H9 (cell line): ENCODE data around the gene PVALB. TPM values are rescaled to one million over a fixed set of nuclear protein-coding genes. Genes with fewer than 3 reads are reported as not detected.

Experiments used
- DNase-seq: peaks from one replicate; pipeline ENCODE4 v3.0.0-alpha.2; 2017
- H2AFZ ChIP-seq: one replicate; pipeline ENCODE4 v1.6.1; 2013; ENCODE audit warnings: mild to moderate bottlenecking, low read length, control low read depth, moderate library complexity
- H2AK5ac ChIP-seq: 2 replicates; pipeline ENCODE4 v1.6.1; 2013; ENCODE audit warnings: low read length, control low read depth, mixed read lengths; ENCODE audit not compliant: insufficient read length
- H2BK120ac ChIP-seq: one replicate; pipeline ENCODE4 v1.6.1; 2013; ENCODE audit warnings: low read depth, mild to moderate bottlenecking, low read length, control low read depth, inconsistent platforms; ENCODE audit not compliant: poor library complexity, severe bottlenecking
- H2BK12ac ChIP-seq: 2 replicates; pipeline ENCODE4 v1.6.1; 2013; ENCODE audit warnings: low read length, control low read depth, mixed read lengths, low read depth; ENCODE audit not compliant: insufficient read length
- H2BK15ac ChIP-seq: 2 replicates; pipeline ENCODE4 v1.6.1; 2013; ENCODE audit warnings: low read depth, low read length, control low read depth
- H2BK20ac ChIP-seq: one replicate; pipeline ENCODE4 v1.6.1; 2013; ENCODE audit warnings: low read depth, mild to moderate bottlenecking, low read length, control low read depth, inconsistent platforms; ENCODE audit not compliant: poor library complexity, severe bottlenecking
- H2BK5ac ChIP-seq: 2 replicates; pipeline ENCODE4 v1.6.1; 2013; ENCODE audit warnings: low read length, control low read depth, mixed read lengths; ENCODE audit not compliant: insufficient read length
- H3K14ac ChIP-seq: 2 replicates; pipeline ENCODE4 v1.6.1; 2013; ENCODE audit warnings: low read length, control low read depth; ENCODE audit not compliant: insufficient read depth
- H3K18ac ChIP-seq: 2 replicates; pipeline ENCODE4 v1.6.1; 2013; ENCODE audit warnings: low read depth, mild to moderate bottlenecking, mixed read lengths, low read length, control low read depth; ENCODE audit not compliant: insufficient read length
- H3K23ac ChIP-seq: 2 replicates; pipeline ENCODE4 v1.6.1; 2013; ENCODE audit warnings: low read length, control low read depth, mixed read lengths, low read depth; ENCODE audit not compliant: insufficient read length
- H3K23me2 ChIP-seq: 2 replicates; pipeline ENCODE4 v1.6.1; 2013; ENCODE audit warnings: low read depth, mild to moderate bottlenecking, mixed read lengths, low read length, control low read depth; ENCODE audit not compliant: insufficient read length, poor library complexity, severe bottlenecking
- H3K27ac ChIP-seq: 2 replicates; pipeline ENCODE4 v1.5.1; 2013; ENCODE audit warnings: low read length, control low read depth, mixed read lengths, low read depth; ENCODE audit not compliant: insufficient read length
- H3K27me3 ChIP-seq: 2 replicates; pipeline ENCODE4 v1.6.1; 2013; ENCODE audit warnings: low read length, control low read depth, inconsistent platforms; ENCODE audit not compliant: insufficient read depth
- H3K4ac ChIP-seq: 2 replicates; pipeline ENCODE4 v1.6.1; 2013; ENCODE audit warnings: low read depth, mild to moderate bottlenecking, control low read depth, inconsistent platforms, low read length, moderate library complexity
- H3K4me1 ChIP-seq: 2 replicates; pipeline ENCODE4 v1.6.1; 2013; ENCODE audit warnings: low read length, control low read depth, inconsistent platforms; ENCODE audit not compliant: insufficient read depth
- H3K4me2 ChIP-seq: 2 replicates; pipeline ENCODE4 v1.6.1; 2013; ENCODE audit warnings: low read length, control low read depth, mixed read lengths; ENCODE audit not compliant: insufficient read length, insufficient read depth
- H3K56ac ChIP-seq: 2 replicates; pipeline ENCODE4 v1.6.1; 2013; ENCODE audit warnings: low read depth, mild to moderate bottlenecking, mixed read lengths, low read length, control low read depth; ENCODE audit not compliant: insufficient read length
- H3K79me1 ChIP-seq: 2 replicates; pipeline ENCODE4 v1.6.1; 2013; ENCODE audit warnings: low read depth, mild to moderate bottlenecking, moderate library complexity, low read length, control low read depth, inconsistent platforms; ENCODE audit not compliant: insufficient read depth, poor library complexity, severe bottlenecking
- H3K79me2 ChIP-seq: 2 replicates; pipeline ENCODE4 v1.6.1; 2013; ENCODE audit warnings: low read length, control low read depth, inconsistent platforms; ENCODE audit not compliant: insufficient read depth
- H3K9ac ChIP-seq: 2 replicates; pipeline ENCODE4 v1.6.1; 2013; ENCODE audit warnings: low read length, control low read depth, mixed read lengths; ENCODE audit not compliant: insufficient read length; ENCODE audit errors: extremely low read depth
- H3K9me3 ChIP-seq: one replicate; pipeline ENCODE4 v1.6.1; 2013; ENCODE audit warnings: low read depth, low read length, inconsistent platforms; ENCODE audit not compliant: control insufficient read depth
- H3T11ph ChIP-seq: one replicate; pipeline ENCODE4 v1.6.1; 2013; ENCODE audit warnings: mild to moderate bottlenecking, low read length, control low read depth, inconsistent platforms
- H4K20me1 ChIP-seq: one replicate; pipeline ENCODE4 v1.6.1; 2013; ENCODE audit not compliant: control insufficient read depth, insufficient read length, insufficient read depth
- H4K5ac ChIP-seq: 2 replicates; pipeline ENCODE4 v1.6.1; 2013; ENCODE audit warnings: low read depth, mild to moderate bottlenecking, mixed read lengths, low read length, control low read depth; ENCODE audit not compliant: insufficient read length
- H4K8ac ChIP-seq: replicated peaks from 2 replicates; pipeline ENCODE4 v1.6.1; 2013; ENCODE audit warnings: low read length, control low read depth, mixed read lengths, low read depth; ENCODE audit not compliant: insufficient read length
- H4K91ac ChIP-seq: 2 replicates; pipeline ENCODE4 v1.6.1; 2013; ENCODE audit warnings: low read depth, mild to moderate bottlenecking, moderate library complexity, mixed read lengths, low read length, control low read depth; ENCODE audit not compliant: insufficient read length
- H3K27ac Mint-ChIP-seq, 3 experiments: 2 replicates in 2 of 3; 3 replicates in 1 of 3; pipeline ENCODE4 v1.8.0; 2020 to 2021; ENCODE audit warnings: mixed read lengths in 3 of 3, mild to moderate bottlenecking in 1 of 3, moderate library complexity in 1 of 3
- H3K27me3 Mint-ChIP-seq: 2 replicates; pipeline ENCODE4 v1.8.0; 2021; ENCODE audit warnings: low read depth, mild to moderate bottlenecking, moderate library complexity, mixed read lengths
- H3K36me3 Mint-ChIP-seq, 3 experiments: 2 replicates in 2 of 3; 3 replicates in 1 of 3; pipeline ENCODE4 v1.8.0; 2020 to 2021; ENCODE audit warnings: low read depth in 3 of 3, mixed read lengths in 3 of 3; ENCODE audit not compliant: insufficient read depth in 1 of 3
- H3K4me1 Mint-ChIP-seq, 2 experiments: 2 replicates each; pipeline ENCODE4 v1.8.0; 2020; ENCODE audit warnings: mixed read lengths in 2 of 2
- H3K4me3 Mint-ChIP-seq, 2 experiments: 2 replicates in 1 of 2; 3 replicates in 1 of 2; pipeline ENCODE4 v1.8.0; 2020 to 2021; ENCODE audit warnings: mild to moderate bottlenecking in 2 of 2, mixed read lengths in 2 of 2, moderate library complexity in 1 of 2
- H3K9me3 Mint-ChIP-seq, 2 experiments: 2 replicates in 1 of 2; 3 replicates in 1 of 2; pipeline ENCODE4 v1.8.0; 2020; ENCODE audit warnings: mild to moderate bottlenecking in 2 of 2, mixed read lengths in 2 of 2, moderate library complexity in 1 of 2
- WGBS: extraction: QIAGEN DNeasy Blood & Tissue Kit; methylation state at CpG from one replicate; pipeline ENCODE4 v1.1.7; 2013; ENCODE audit warnings: missing lambda C conversion rate, low lambda C conversion rate, mixed read lengths; ENCODE audit not compliant: insufficient read length; ENCODE audit errors: extremely low coverage; 5-methylcytosine and 5-hydroxymethylcytosine counted together
- total RNA-seq: library from RNA; stranded (reverse); gene quantifications from 2 replicates; pipeline ENCODE4 v1.2.1, GENCODE V29; 2021
- TF ChIP-seq, protein P1 (sequence below): fragments of 200-600 bp; sonication (generic); conservative IDR thresholded peaks from 3 replicates; pipeline ENCODE4 v1.8.0; 2021; ENCODE audit warnings: antibody characterized with exemption, mild to moderate bottlenecking

The PVALB gene
- total RNA-seq, 1 experiment from 2014 or later: 2.7 TPM

GRCh38 chr22:36819112-36819511 is 2.3 kb upstream of the PVALB start:
- Histone ChIP-seq H3K56ac (no peak overlapping the region), H3K79me1 (no peaks in the 10 kb centered on the region), H3K79me2 (no peaks in the 10 kb centered on the region), H4K5ac (no peak overlapping the region), H3K23me2 (peaks cover 14% of the 10 kb centered on the region), H4K91ac (no peak overlapping the region), H3K4me1 (peaks cover 2% of the 10 kb centered on the region; the same call in 1 of the 2 replicates), H2AFZ (no peak overlapping the region), H2BK5ac (no peak overlapping the region), H3K9me3 (no peaks in the 10 kb centered on the region), H3K18ac (no peak overlapping the region), H2BK20ac (no peak overlapping the region), H2BK15ac (no peak overlapping the region), H3K4me2 (no peak overlapping the region), H3K23ac (no peak overlapping the region), H3K9ac (no peak overlapping the region), H3K14ac (no peak overlapping the region), H3T11ph (no peak overlapping the region), H3K4ac (no peak overlapping the region), H3K27me3 (peaks cover 25% of the 10 kb centered on the region), H2BK12ac (no peak overlapping the region), H3K27ac (no peak overlapping the region), H4K8ac (no peak overlapping the region), H2BK120ac (no peak overlapping the region), H2AK5ac (no peak overlapping the region), H4K20me1 (no peaks in the 10 kb centered on the region)
- no peaks in the 10 kb centered on the region for H3K9me3 Mint-ChIP-seq
- WGBS: no CpG with 5 or more reads among the region's 9 CpGs
- TF ChIP-seq, protein P1, sequence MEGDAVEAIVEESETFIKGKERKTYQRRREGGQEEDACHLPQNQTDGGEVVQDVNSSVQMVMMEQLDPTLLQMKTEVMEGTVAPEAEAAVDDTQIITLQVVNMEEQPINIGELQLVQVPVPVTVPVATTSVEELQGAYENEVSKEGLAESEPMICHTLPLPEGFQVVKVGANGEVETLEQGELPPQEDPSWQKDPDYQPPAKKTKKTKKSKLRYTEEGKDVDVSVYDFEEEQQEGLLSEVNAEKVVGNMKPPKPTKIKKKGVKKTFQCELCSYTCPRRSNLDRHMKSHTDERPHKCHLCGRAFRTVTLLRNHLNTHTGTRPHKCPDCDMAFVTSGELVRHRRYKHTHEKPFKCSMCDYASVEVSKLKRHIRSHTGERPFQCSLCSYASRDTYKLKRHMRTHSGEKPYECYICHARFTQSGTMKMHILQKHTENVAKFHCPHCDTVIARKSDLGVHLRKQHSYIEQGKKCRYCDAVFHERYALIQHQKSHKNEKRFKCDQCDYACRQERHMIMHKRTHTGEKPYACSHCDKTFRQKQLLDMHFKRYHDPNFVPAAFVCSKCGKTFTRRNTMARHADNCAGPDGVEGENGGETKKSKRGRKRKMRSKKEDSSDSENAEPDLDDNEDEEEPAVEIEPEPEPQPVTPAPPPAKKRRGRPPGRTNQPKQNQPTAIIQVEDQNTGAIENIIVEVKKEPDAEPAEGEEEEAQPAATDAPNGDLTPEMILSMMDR: no peak
- no peak overlapping the region for H3K4me3 Mint-ChIP-seq
- no peaks in the 10 kb centered on the region; a peak in 1 of 7 replicates for H3K36me3 Mint-ChIP-seq
- no peak overlapping the region for H3K27ac Mint-ChIP-seq
- peaks cover 76% of the 10 kb centered on the region for H3K27me3 Mint-ChIP-seq
- peaks cover 31 to 42% of the 10 kb centered on the region in 2 experiments for H3K4me1 Mint-ChIP-seq
- no peak for DNase-seq
